Measurements from ENCODE around the gene LEFTY2. TPM values are rescaled to one million over a fixed set of nuclear protein-coding genes. Genes with fewer than 3 reads are reported as not detected.
A peak's percentile ranks its signal among the peaks of the same experiment; 100 is the strongest.

Gene LEFTY2
- total RNA-seq, 1 donor from 2014 or later, result not detected

DNA sequence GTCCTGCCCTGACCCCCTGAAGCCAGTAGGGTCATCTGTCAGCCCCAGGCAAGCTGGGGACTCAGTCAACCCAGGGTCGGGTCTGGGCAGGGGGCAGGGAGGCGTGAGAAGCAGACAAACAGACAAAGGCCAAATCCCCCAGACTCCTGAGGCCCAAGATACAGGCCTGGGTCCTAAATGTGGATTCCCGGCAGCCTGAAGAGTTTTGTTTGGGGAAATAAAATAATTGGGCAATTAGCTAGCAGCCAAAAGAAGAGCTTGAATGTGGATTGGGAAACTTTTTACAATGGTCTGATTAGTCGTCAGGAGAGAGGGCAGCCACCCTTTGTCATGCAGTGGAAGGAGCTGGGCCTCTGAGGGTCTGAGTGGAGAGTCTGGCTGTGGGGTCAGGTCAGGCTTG, 4.5 kb upstream of the LEFTY2 start:
- DNase-seq (ENCODE audit: low read depth) (no peak), FAIRE-seq (no peak)
- Histone ChIP-seq H3K27me3 (ENCODE audit: control insufficient read depth, insufficient read depth, low read length) (peaks cover 5% of the 10 kb centered on the region), H3K36me3 (ENCODE audit: control insufficient read depth, insufficient read depth, low read length) (no peaks in the 10 kb centered on the region), H3K4me3 (ENCODE audit: low read depth, low read length) (no peak overlapping the region)
- TF ChIP-seq, protein P1, sequence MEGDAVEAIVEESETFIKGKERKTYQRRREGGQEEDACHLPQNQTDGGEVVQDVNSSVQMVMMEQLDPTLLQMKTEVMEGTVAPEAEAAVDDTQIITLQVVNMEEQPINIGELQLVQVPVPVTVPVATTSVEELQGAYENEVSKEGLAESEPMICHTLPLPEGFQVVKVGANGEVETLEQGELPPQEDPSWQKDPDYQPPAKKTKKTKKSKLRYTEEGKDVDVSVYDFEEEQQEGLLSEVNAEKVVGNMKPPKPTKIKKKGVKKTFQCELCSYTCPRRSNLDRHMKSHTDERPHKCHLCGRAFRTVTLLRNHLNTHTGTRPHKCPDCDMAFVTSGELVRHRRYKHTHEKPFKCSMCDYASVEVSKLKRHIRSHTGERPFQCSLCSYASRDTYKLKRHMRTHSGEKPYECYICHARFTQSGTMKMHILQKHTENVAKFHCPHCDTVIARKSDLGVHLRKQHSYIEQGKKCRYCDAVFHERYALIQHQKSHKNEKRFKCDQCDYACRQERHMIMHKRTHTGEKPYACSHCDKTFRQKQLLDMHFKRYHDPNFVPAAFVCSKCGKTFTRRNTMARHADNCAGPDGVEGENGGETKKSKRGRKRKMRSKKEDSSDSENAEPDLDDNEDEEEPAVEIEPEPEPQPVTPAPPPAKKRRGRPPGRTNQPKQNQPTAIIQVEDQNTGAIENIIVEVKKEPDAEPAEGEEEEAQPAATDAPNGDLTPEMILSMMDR (IDR thresholded peaks at IDR 0.05; ENCODE audit: insufficient read depth, low read length, severe bottlenecking), result no peak

DNA sequence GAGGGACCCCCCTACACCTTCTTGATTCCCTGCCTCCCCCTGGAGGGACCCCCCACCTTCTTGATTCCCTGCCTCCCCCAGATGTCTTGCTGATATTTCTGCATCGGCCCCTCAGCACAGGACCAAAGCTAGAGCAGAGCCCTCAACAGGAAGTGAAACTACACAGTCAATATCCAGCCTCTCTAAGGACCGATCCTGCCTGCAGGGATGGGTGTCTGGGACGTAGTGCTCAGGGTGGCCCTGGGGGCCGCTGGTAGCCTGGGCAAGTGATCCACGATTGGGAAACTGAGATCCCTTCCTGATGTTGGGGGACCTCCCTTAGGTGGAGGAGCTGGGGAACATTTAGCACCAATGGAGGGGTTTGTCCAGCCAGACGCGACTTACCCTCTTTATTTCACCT, 3.9 kb upstream of the LEFTY2 start:
- Histone ChIP-seq H3K4me3 (ENCODE audit: low read depth, low read length) (no peak overlapping the region), H3K27me3 (ENCODE audit: control insufficient read depth, insufficient read depth, low read length) (peaks cover 3% of the 10 kb centered on the region), H3K36me3 (ENCODE audit: control insufficient read depth, insufficient read depth, low read length) (no peaks in the 10 kb centered on the region)
- FAIRE-seq (no peak), DNase-seq (ENCODE audit: low read depth) (no peak)
- TF ChIP-seq, protein P1 (IDR thresholded peaks at IDR 0.05; ENCODE audit: insufficient read depth, low read length, severe bottlenecking), result no peak

DNA sequence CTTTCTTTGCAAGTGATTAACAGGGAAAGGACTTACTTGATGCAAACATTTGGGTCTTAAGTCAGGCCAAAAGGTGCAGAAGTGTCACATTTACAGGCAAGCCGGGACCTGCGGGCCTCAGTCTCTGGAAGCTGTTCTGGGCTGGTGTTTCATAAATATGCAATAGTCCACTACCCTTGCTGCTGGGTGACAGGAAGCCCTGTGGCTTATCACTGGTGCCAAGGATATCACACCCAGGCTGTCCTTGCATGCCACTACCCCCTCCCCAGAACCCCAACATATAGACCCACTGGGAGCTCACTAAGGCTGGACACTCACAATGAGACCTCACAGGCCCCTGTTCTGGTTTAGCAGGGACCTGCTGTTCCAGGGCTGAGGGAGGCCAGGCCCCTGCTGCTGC, 3.4 kb upstream of the LEFTY2 start:
- H3K36me3 ChIP-seq (ENCODE audit: control insufficient read depth, insufficient read depth, low read length), result no peaks in the 10 kb centered on the region
- H3K27me3 ChIP-seq (ENCODE audit: control insufficient read depth, insufficient read depth, low read length), result peaks cover 3% of the 10 kb centered on the region
- TF ChIP-seq, protein P1 (IDR thresholded peaks at IDR 0.05; ENCODE audit: insufficient read depth, low read length, severe bottlenecking), result no peak
- no peak overlapping the region for H3K4me3 ChIP-seq (ENCODE audit: low read depth, low read length)
- DNase-seq (ENCODE audit: low read depth) (peak; percentile 13), FAIRE-seq (no peak)

DNA sequence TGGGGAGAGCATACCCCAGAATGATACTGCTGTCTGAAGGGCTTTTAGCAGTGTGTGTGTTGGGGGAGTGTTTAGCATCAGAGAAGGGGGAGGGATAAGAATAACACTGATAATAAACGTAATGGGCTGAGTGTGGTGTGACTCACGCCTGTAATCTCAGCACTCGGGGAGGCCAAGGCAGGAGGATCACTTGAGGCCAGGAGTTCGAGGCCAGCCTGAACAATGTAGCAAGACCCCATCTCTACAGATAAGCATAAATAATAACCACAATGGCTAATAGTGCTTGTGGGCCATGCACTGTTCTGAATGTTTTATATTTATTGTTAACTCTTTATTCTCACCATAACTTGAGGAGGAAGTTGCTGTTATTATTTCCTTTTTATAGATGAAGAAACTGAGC, 2.6 kb upstream of the LEFTY2 start:
- DNase-seq (ENCODE audit: low read depth), result no peak

DNA sequence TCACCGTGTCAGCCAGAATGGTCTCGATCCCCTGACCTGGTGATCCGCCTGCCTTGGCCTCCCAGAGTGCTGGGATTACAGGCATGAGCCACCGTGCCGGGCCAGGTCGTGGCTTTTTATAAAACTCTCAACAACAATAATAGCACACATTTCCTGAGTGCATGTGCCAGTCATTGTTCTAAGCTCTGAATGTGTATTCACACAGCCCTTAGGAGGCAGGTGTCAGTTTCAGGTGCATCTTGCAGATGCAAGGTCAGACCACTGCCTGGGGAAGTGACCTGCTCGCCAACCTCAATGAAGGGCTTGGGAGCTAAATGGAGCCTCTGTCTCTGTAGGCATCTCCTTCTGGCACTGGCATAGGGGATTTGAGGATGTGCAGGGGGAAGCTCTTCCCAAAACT, 1.6 kb upstream of the LEFTY2 start:
- TF ChIP-seq, protein P1 (IDR thresholded peaks at IDR 0.05; ENCODE audit: insufficient read depth, low read length, severe bottlenecking), result no peak
- Histone ChIP-seq H3K36me3 (ENCODE audit: control insufficient read depth, insufficient read depth, low read length) (no peaks in the 10 kb centered on the region), H3K27me3 (ENCODE audit: control insufficient read depth, insufficient read depth, low read length) (no peaks in the 10 kb centered on the region), H3K4me3 (ENCODE audit: low read depth, low read length) (no peak overlapping the region)
- FAIRE-seq (no peak), DNase-seq (ENCODE audit: low read depth) (no peak)

More for the DNA sequence above, 2.6 kb upstream of the LEFTY2 start:
- H3K27me3 ChIP-seq (ENCODE audit: control insufficient read depth, insufficient read depth, low read length), result no peaks in the 10 kb centered on the region
- H3K36me3 ChIP-seq (ENCODE audit: control insufficient read depth, insufficient read depth, low read length), result no peaks in the 10 kb centered on the region
- TF ChIP-seq, protein P1 (IDR thresholded peaks at IDR 0.05; ENCODE audit: insufficient read depth, low read length, severe bottlenecking), result no peak
- FAIRE-seq, result no peak
- no peak overlapping the region for H3K4me3 ChIP-seq (ENCODE audit: low read depth, low read length)

DNA sequence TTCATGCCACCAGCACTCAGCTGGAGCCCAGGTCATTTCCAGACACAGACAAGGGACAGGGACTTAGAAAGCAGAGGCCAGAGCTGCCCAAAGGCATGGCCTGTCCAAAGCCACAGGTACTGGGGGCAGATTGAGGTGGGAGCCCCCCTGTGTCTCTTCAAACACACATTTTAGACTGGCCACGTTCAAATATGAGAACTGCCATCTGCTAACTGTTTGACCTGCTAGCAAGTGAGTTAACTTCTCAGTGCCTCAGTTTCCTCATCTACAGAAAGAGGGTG, 862 bp upstream of the LEFTY2 start:
- TF ChIP-seq, protein P1 (IDR thresholded peaks at IDR 0.05; ENCODE audit: insufficient read depth, low read length, severe bottlenecking), result no peak
- no peak for DNase-seq (ENCODE audit: low read depth)
- no peaks in the 10 kb centered on the region for H3K36me3 ChIP-seq (ENCODE audit: control insufficient read depth, insufficient read depth, low read length)

More for the DNA sequence above, 862 bp upstream of the LEFTY2 start:
- Histone ChIP-seq H3K27me3 (ENCODE audit: control insufficient read depth, insufficient read depth, low read length) (no peaks in the 10 kb centered on the region), H3K4me3 (ENCODE audit: low read depth, low read length) (no peak overlapping the region)
- FAIRE-seq, result no peak

All from bronchial epithelial cell (primary cell).